GM12801 (cell line): ENCODE data around the gene FCHO1.

Source experiments
- CTCF ChIP-seq: IDR thresholded peaks from one replicate; pipeline ENCODE4 v1.5.1; 2011; ENCODE audit warnings: control low read depth; ENCODE audit not compliant: insufficient read length; ENCODE audit errors: extremely low read depth

The FCHO1 gene

GRCh38 chr19:17767559-17767958 lies 16.3 kb downstream of the FCHO1 start:
- no peak for TF ChIP-seq CTCF

- TF ChIP-seq CTCF = no peak
Measured at GRCh38 chr19:17770613-17771012, 19.3 kb downstream of the FCHO1 start.

GRCh38 chr19:17772172-17772571 lies 20.9 kb downstream of the FCHO1 start:
- TF ChIP-seq CTCF = no peak

- TF ChIP-seq CTCF = no peak
Measured at GRCh38 chr19:17775245-17775927, 24.1 kb downstream of the FCHO1 start.

GRCh38 chr19:17775991-17776803 lies 24.9 kb downstream of the FCHO1 start:
- no peak for TF ChIP-seq CTCF

GRCh38 chr19:17778251-17778967 lies 27.1 kb downstream of the FCHO1 start:
- no peak for TF ChIP-seq CTCF
